WERI-Rb-1 (cell line): Measurements from ENCODE around the gene HIP1.

Source experiments
- DNase-seq: peaks from one replicate; pipeline ENCODE4 v3.0.0-alpha.2; 2020
- H3K27ac ChIP-seq: fragments of 250-450 bp; sonication (Bioruptor Pico); 2 replicates; pipeline ENCODE4 v1.5.1; 2020; ENCODE audit warnings: mild to moderate bottlenecking, moderate library complexity
- H3K27me3 ChIP-seq: fragments of 250-450 bp; sonication (Bioruptor Pico); 2 replicates; pipeline ENCODE4 v1.5.1; 2021; ENCODE audit warnings: mild to moderate bottlenecking, low read depth, moderate library complexity; ENCODE audit not compliant: insufficient read depth, severe bottlenecking
- H3K36me3 ChIP-seq: fragments of 250-450 bp; sonication (Bioruptor Pico); 2 replicates; pipeline ENCODE4 v1.5.1; 2020; ENCODE audit warnings: mild to moderate bottlenecking, moderate library complexity
- H3K4me3 ChIP-seq: 2 replicates; pipeline ENCODE4 v1.5.1; 2011; ENCODE audit warnings: low read depth, mild to moderate bottlenecking, control low read depth, low read length
- H3K9me3 ChIP-seq: fragments of 250-450 bp; sonication (Bioruptor Pico); 2 replicates; pipeline ENCODE4 v1.5.1; 2021; ENCODE audit warnings: mild to moderate bottlenecking, moderate library complexity; ENCODE audit not compliant: severe bottlenecking
- TF ChIP-seq, protein P1 (sequence below): IDR thresholded peaks from 2 replicates; pipeline ENCODE4 v1.5.1; 2011; ENCODE audit warnings: low read depth, mild to moderate bottlenecking, control low read depth, inconsistent platforms, low read length

Gene HIP1

DNA sequence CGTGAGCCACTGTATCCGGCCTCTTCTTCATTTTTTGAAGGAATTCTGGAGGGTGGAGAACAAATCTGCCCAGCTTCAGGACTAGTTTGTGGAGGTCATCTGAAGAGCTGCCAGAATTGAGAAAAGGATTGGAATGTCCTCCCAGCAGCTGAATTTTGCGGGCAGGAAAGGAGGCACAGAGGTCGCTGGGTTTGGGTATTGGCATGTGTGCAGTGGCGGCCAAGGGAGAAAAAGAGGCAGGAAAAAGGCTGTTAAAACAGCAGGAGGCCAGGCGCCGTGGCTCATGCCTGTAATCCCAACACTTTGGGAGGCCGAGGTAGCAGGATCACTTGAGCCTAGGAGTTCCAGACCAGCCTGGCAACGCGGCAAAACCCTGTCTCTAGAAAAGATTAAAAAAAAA is 80.4 kb downstream of the HIP1 start:
- Histone ChIP-seq H3K4me3 (no peak overlapping the region), H3K27me3 (no peaks in the 10 kb centered on the region), H3K27ac (no peak overlapping the region), H3K9me3 (no peaks in the 10 kb centered on the region), H3K36me3 (no peaks in the 10 kb centered on the region)
- TF ChIP-seq, protein P1, sequence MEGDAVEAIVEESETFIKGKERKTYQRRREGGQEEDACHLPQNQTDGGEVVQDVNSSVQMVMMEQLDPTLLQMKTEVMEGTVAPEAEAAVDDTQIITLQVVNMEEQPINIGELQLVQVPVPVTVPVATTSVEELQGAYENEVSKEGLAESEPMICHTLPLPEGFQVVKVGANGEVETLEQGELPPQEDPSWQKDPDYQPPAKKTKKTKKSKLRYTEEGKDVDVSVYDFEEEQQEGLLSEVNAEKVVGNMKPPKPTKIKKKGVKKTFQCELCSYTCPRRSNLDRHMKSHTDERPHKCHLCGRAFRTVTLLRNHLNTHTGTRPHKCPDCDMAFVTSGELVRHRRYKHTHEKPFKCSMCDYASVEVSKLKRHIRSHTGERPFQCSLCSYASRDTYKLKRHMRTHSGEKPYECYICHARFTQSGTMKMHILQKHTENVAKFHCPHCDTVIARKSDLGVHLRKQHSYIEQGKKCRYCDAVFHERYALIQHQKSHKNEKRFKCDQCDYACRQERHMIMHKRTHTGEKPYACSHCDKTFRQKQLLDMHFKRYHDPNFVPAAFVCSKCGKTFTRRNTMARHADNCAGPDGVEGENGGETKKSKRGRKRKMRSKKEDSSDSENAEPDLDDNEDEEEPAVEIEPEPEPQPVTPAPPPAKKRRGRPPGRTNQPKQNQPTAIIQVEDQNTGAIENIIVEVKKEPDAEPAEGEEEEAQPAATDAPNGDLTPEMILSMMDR, result no peak
- no peak for DNase-seq

DNA sequence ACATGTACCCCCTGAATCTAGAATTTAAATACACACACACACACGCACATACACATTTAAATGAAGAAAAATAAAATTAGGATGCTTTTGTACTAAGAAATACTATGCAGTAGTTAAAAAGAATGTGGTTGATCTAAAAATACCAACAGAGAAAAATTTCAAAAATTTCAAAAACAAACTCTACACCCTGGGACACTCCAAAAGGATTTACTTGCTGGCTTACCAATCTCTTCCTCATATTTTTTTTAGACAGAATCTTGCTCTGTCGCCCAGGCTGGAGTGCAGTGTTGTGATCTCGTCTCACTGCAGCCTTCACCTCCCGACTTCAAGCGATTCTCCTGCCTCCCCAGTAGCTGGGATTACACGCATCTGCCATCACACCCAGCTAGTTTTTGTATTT is 80.9 kb downstream of the HIP1 start:
- Histone ChIP-seq H3K27me3 (no peaks in the 10 kb centered on the region), H3K9me3 (no peaks in the 10 kb centered on the region), H3K36me3 (no peaks in the 10 kb centered on the region), H3K4me3 (no peak overlapping the region), H3K27ac (no peak overlapping the region)
- TF ChIP-seq, protein P1, result no peak
- no peak for DNase-seq

DNA sequence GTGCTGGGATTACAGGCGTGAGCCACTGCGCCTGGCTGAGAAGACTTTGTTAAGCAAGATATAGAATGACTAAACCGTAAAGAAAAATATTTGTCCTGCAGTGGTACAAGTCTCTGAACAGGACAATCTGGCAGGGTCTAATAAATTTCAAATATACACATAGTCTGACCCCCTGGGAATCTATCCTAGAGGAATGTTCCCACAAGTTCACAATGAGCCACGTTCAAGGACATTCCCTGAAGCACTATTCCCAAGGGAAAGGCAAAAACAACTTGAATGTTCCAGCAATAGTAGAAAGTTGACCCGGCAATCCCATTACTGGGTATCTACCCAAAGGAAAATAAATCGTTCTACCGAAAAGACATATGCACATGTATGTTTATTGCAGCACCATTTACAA is 82.0 kb downstream of the HIP1 start:
- TF ChIP-seq, protein P1, result no peak
- Histone ChIP-seq H3K36me3 (no peaks in the 10 kb centered on the region), H3K27ac (no peak overlapping the region), H3K4me3 (no peak overlapping the region), H3K9me3 (no peaks in the 10 kb centered on the region), H3K27me3 (no peaks in the 10 kb centered on the region)
- no peak for DNase-seq

DNA sequence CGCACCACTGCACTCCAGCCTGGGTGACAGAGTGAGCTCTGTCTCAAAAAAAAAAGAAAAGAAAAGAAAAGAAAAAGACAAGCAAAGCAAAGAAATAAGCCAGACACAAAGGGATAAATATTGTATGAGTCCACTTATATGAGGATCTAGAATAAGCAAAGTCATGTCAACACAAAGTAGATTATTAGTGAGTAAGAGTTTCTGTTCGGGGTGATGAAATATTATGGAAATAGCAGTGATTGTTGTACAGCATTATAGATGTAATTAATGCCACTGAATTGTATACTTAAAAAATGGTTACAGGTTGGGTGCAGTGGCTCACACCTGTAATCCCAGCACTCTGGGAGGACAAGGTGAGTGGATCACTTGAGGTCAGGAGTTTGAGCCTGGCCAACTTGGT is 83.2 kb downstream of the HIP1 start:
- Histone ChIP-seq H3K36me3 (no peaks in the 10 kb centered on the region), H3K27me3 (no peaks in the 10 kb centered on the region), H3K4me3 (no peak overlapping the region), H3K9me3 (no peaks in the 10 kb centered on the region), H3K27ac (no peak overlapping the region)
- DNase-seq, result no peak
- TF ChIP-seq, protein P1, result no peak

DNA sequence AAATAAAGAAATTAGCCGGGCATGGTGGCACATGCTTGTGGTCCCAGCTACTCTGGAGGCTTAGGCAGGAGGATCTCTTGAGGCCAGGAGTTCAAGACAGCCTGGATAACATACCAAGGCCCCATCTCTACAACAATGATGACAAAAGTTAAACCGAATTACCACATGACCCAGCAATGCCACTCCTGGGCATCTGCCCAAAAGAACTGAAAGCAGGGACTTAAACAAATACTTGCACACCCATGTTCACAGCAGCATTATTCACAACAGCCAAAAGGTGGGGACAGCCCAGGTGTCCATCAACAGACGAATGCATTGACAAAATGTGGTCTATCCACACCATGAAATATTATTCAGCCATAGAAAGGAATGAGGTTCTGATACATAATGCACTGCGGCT is 83.9 kb downstream of the HIP1 start:
- no peaks in the 10 kb centered on the region for H3K9me3 ChIP-seq
- TF ChIP-seq, protein P1, result no peak
- no peak overlapping the region for H3K4me3 ChIP-seq
- no peak for DNase-seq
- H3K27ac ChIP-seq, result no peak overlapping the region
- no peaks in the 10 kb centered on the region for H3K27me3 ChIP-seq
- no peaks in the 10 kb centered on the region for H3K36me3 ChIP-seq

DNA sequence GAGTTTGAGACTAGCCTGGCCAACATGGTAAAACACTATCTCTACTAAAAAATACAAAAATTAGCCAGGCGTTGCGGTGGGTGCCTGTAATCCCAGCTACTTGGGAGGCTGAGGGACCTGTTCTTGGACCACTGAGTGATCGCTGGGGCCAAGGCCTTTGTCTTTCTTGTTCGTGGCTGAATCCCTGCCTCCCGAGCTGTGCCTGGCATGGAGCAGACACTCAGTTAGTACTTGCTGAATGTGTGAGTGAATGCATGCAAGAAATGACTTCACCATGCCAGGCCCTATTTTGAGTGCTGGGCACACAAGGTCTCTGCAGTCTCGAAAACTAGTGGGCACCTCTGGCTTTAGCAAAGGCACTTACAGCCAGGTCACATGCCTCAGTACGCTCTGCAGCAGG is 85.1 kb downstream of the HIP1 start:
- Histone ChIP-seq H3K36me3 (no peaks in the 10 kb centered on the region), H3K27me3 (no peaks in the 10 kb centered on the region), H3K27ac (no peak overlapping the region), H3K9me3 (no peaks in the 10 kb centered on the region), H3K4me3 (no peak overlapping the region)
- TF ChIP-seq, protein P1, result no peak
- DNase-seq, result no peak
